Measurements from ENCODE around the gene KBTBD3. TPM values are rescaled to one million over a fixed set of nuclear protein-coding genes. Genes with fewer than 3 reads are reported as not detected.

Gene KBTBD3
- total RNA-seq, result 10.6 TPM

- FAIRE-seq, result no peak
Observed at GRCh38 chr11:106076919-106077608, at the start of gene KBTBD3. KBTBD3 (minus strand) TSS chr11:106077347; CDS start chr11:106059097, 18,250 bp downstream.

GRCh38 chr11:106121570-106122320 lies 44.6 kb upstream of the KBTBD3 start:
- DNase-seq (ENCODE audit: low spot score in 2 of 2) (no peak), FAIRE-seq (no peak)

More at GRCh38 chr11:106076919-106077608, at the start of gene KBTBD3:
- DNase-seq (ENCODE audit: low spot score in 2 of 2), result peak; percentile 85 to 86

- FAIRE-seq (no peak), DNase-seq (ENCODE audit: low spot score in 2 of 2) (no peak)
Observed at GRCh38 chr11:106105986-106106385, 28.8 kb upstream of the KBTBD3 start.

- DNase-seq (ENCODE audit: low spot score in 2 of 2), result no peak
Observed at GRCh38 chr11:106101819-106102218, 24.7 kb upstream of the KBTBD3 start.

GRCh38 chr11:106101370-106101769 lies 24.2 kb upstream of the KBTBD3 start:
- no peak for DNase-seq (ENCODE audit: low spot score in 2 of 2)
- FAIRE-seq, result no peak

More at GRCh38 chr11:106101819-106102218, 24.7 kb upstream of the KBTBD3 start:
- no peak for FAIRE-seq

- FAIRE-seq (no peak), DNase-seq (ENCODE audit: low spot score in 2 of 2) (no peak)
Observed at GRCh38 chr11:106098893-106099553, 21.9 kb upstream of the KBTBD3 start.

- DNase-seq (ENCODE audit: low spot score in 2 of 2), result no peak
- FAIRE-seq, result no peak
Observed at GRCh38 chr11:106092446-106092845, 15.3 kb upstream of the KBTBD3 start.

GRCh38 chr11:106091480-106092123 lies 14.5 kb upstream of the KBTBD3 start:
- no peak for FAIRE-seq

GRCh38 chr11:106088896-106089295 lies 11.7 kb upstream of the KBTBD3 start:
- FAIRE-seq, result no peak
- no peak for DNase-seq (ENCODE audit: low spot score in 2 of 2)

More at GRCh38 chr11:106091480-106092123, 14.5 kb upstream of the KBTBD3 start:
- no peak for DNase-seq (ENCODE audit: low spot score in 2 of 2)

- peak; percentile 47 for FAIRE-seq
- DNase-seq (ENCODE audit: low spot score in 2 of 2), result no peak
Observed at GRCh38 chr11:106087815-106088435, 10.8 kb upstream of the KBTBD3 start.

GRCh38 chr11:106086850-106087249 lies 9.7 kb upstream of the KBTBD3 start:
- DNase-seq (ENCODE audit: low spot score in 2 of 2), result no peak
- no peak for FAIRE-seq

GRCh38 chr11:106086135-106086534 lies 9.0 kb upstream of the KBTBD3 start:
- FAIRE-seq, result no peak

GRCh38 chr11:106082096-106082495 lies 4.9 kb upstream of the KBTBD3 start:
- no peak for FAIRE-seq

More at GRCh38 chr11:106086135-106086534, 9.0 kb upstream of the KBTBD3 start:
- no peak for DNase-seq (ENCODE audit: low spot score in 2 of 2)

GRCh38 chr11:106077609-106078455 lies 685 bp upstream of the KBTBD3 start, which contains the start of gene AASDHPPT:
AASDHPPT (plus strand) TSS chr11:106077662; CDS start chr11:106077711, 49 bp downstream.
- FAIRE-seq (no peak), DNase-seq (ENCODE audit: low spot score in 2 of 2) (no peak)

More at GRCh38 chr11:106082096-106082495, 4.9 kb upstream of the KBTBD3 start:
- DNase-seq (ENCODE audit: low spot score in 2 of 2), result no peak

- DNase-seq (ENCODE audit: low spot score in 2 of 2) (peak in 1 of 2 donors; percentile 3), FAIRE-seq (no peak)
Observed at GRCh38 chr11:106076171-106076918, 802 bp downstream of the KBTBD3 start.

- DNase-seq (ENCODE audit: low spot score in 2 of 2), result no peak
- no peak for FAIRE-seq
Observed at GRCh38 chr11:106072804-106073203, 4.3 kb downstream of the KBTBD3 start.

- no peak for FAIRE-seq
- no peak for DNase-seq (ENCODE audit: low spot score in 2 of 2)
Observed at GRCh38 chr11:106070606-106071005, 6.5 kb downstream of the KBTBD3 start.

- no peak for DNase-seq (ENCODE audit: low spot score in 2 of 2)
- no peak for FAIRE-seq
Observed at GRCh38 chr11:106063009-106063408, 14.1 kb downstream of the KBTBD3 start.
